GM23248 (cell line): ENCODE measurements around the gene PLEKHG3. TPM values are rescaled to one million over a fixed set of nuclear protein-coding genes. Genes with fewer than 3 reads are reported as not detected.

Experiments used
- DNase-seq: peaks from one replicate; pipeline ENCODE4 v3.0.0-alpha.2; 2015
- H2AFZ ChIP-seq: fragments of 200-600 bp; sonication (generic); 2 replicates; pipeline ENCODE4 v1.6.1; 2016; ENCODE audit warnings: antibody characterized with exemption
- H3F3A ChIP-seq: fragments of 200-600 bp; sonication (generic); 2 replicates; pipeline ENCODE4 v1.6.1; 2016; ENCODE audit warnings: mild to moderate bottlenecking, antibody characterized with exemption, mixed run types; ENCODE audit not compliant: insufficient read depth
- H3K27ac ChIP-seq: fragments of 200-600 bp; sonication (generic); 2 replicates; pipeline ENCODE4 v1.5.1; 2016; ENCODE audit warnings: mild to moderate bottlenecking
- H3K27me3 ChIP-seq: fragments of 200-600 bp; sonication (generic); replicated peaks from 2 replicates; pipeline ENCODE4 v1.6.1; 2016; ENCODE audit warnings: mild to moderate bottlenecking; ENCODE audit not compliant: insufficient read depth
- H3K36me3 ChIP-seq: fragments of 200-600 bp; sonication (generic); 2 replicates; pipeline ENCODE4 v1.6.1; 2016; ENCODE audit warnings: low read depth, mild to moderate bottlenecking
- H3K4me1 ChIP-seq: fragments of 200-600 bp; sonication (generic); 2 replicates; pipeline ENCODE4 v1.6.1; 2016; ENCODE audit warnings: mild to moderate bottlenecking; ENCODE audit not compliant: insufficient read depth
- H3K4me2 ChIP-seq: fragments of 200-600 bp; sonication (generic); one replicate; pipeline ENCODE4 v1.6.1; 2016; ENCODE audit warnings: mild to moderate bottlenecking; ENCODE audit not compliant: unreplicated experiment
- H3K4me3 ChIP-seq: fragments of 200-600 bp; sonication (generic); 2 replicates; pipeline ENCODE4 v1.5.1; 2016; ENCODE audit warnings: mild to moderate bottlenecking
- H3K79me2 ChIP-seq: fragments of 200-600 bp; sonication (generic); 2 replicates; pipeline ENCODE4 v1.6.1; 2016; ENCODE audit warnings: mild to moderate bottlenecking; ENCODE audit not compliant: insufficient read depth
- H3K9ac ChIP-seq: fragments of 200-600 bp; sonication (generic); 2 replicates; pipeline ENCODE4 v1.6.1; 2016; ENCODE audit warnings: mild to moderate bottlenecking
- H3K9me2 ChIP-seq: fragments of 200-600 bp; sonication (generic); 2 replicates; pipeline ENCODE4 v1.6.1; 2016; ENCODE audit warnings: mixed run types, mild to moderate bottlenecking, moderate library complexity; ENCODE audit not compliant: insufficient read depth
- H3K9me3 ChIP-seq: fragments of 200-600 bp; sonication (generic); one replicate; pipeline ENCODE4 v1.6.1; 2017; ENCODE audit warnings: low read depth
- H4K20me1 ChIP-seq: fragments of 200-600 bp; sonication (generic); 2 replicates; pipeline ENCODE4 v1.6.0; 2016; ENCODE audit not compliant: insufficient read depth
- EZH2 ChIP-seq: fragments of 200-600 bp; sonication (generic); IDR thresholded peaks from 2 replicates; pipeline ENCODE4 v1.6.1; 2018; ENCODE audit warnings: antibody characterized with exemption, mild to moderate bottlenecking; ENCODE audit not compliant: insufficient read depth, poor library complexity, severe bottlenecking
- EZH2phosphoT487 ChIP-seq: fragments of 200-600 bp; sonication (generic); IDR thresholded peaks from 2 replicates; pipeline ENCODE4 v1.6.1; 2018; ENCODE audit warnings: antibody characterized with exemption, moderate library complexity, mild to moderate bottlenecking, low read depth; ENCODE audit not compliant: insufficient read depth
- WGBS, 2 experiments: methylation state at CpG; one replicate each; pipeline ENCODE4 v1.1.6; 2015 to 2017; ENCODE audit warnings: low lambda C conversion rate in 2 of 2, low coverage in 1 of 2; ENCODE audit errors: missing lambda C conversion rate in 2 of 2; 5-methylcytosine and 5-hydroxymethylcytosine counted together
- in situ Hi-C: fragments of 300-500 bp; cut with MboI; formaldehyde crosslinking; loops from 2 replicates; pipeline ENCODE4 v1.15.0; 2020
- polyA plus RNA-seq: library from polyadenylated mRNA; unstranded; fragments of >200 nt; fragmentation: Nextera tagmentation; extraction: Ambion mirVana; gene quantifications from 2 replicates; pipeline ENCODE4 v1.2.1, GENCODE V29; 2016
- total RNA-seq: library from RNA; depleted of rRNA; stranded (reverse); fragments of >200 nt; shearing (Covaris generic); gene quantifications from 2 replicates; pipeline ENCODE4 v1.2.3, GENCODE V29; 2014

Gene PLEKHG3
- total and polyA plus RNA-seq, 2 experiments from 2014 or later = 2.1 to 6.9 TPM

- Histone ChIP-seq H3K4me3 (no peak overlapping the region), H3K27ac (no peak overlapping the region), H3K4me1 (no peaks in the 10 kb centered on the region), H3K9me3 (no peaks in the 10 kb centered on the region), H3K79me2 (no peaks in the 10 kb centered on the region), H2AFZ (no peak overlapping the region), H3K4me2 (no peak overlapping the region), H3K9ac (no peak overlapping the region), H3K9me2 (no peaks in the 10 kb centered on the region), H3K36me3 (no peaks in the 10 kb centered on the region), H4K20me1 (no peaks in the 10 kb centered on the region), H3K27me3 (peaks cover 35% of the 10 kb centered on the region), H3F3A (no peaks in the 10 kb centered on the region)
- in situ Hi-C loops = no loop called here
- no peak for DNase-seq
- WGBS, 2 experiments = 55 to 56% methylated on average over 7 of the region's 7 CpGs
- no peak for TF ChIP-seq EZH2
- no peak for TF ChIP-seq EZH2phosphoT487
These were observed 5.3 kb upstream of the PLEKHG3 start for GRCh38 chr14:64698903-64699302.

GRCh38 chr14:64700290-64700689 is 3.9 kb upstream of the PLEKHG3 start:
- in situ Hi-C loops = no loop called here
- Histone ChIP-seq H3K79me2 (no peaks in the 10 kb centered on the region), H3F3A (no peaks in the 10 kb centered on the region), H3K36me3 (no peaks in the 10 kb centered on the region), H3K27ac (no peak overlapping the region), H3K9ac (no peak overlapping the region), H4K20me1 (no peaks in the 10 kb centered on the region), H3K4me3 (no peak overlapping the region), H3K4me2 (no peak overlapping the region), H3K9me2 (no peaks in the 10 kb centered on the region), H2AFZ (no peak overlapping the region), H3K9me3 (no peaks in the 10 kb centered on the region), H3K27me3 (peaks cover 30% of the 10 kb centered on the region), H3K4me1 (no peaks in the 10 kb centered on the region)
- DNase-seq = no peak
- WGBS, 2 experiments = 87 to 88% methylated on average over 2 of the region's 2 CpGs
- TF ChIP-seq EZH2phosphoT487 (no peak), EZH2 (no peak)

GRCh38 chr14:64700894-64701293 is 3.3 kb upstream of the PLEKHG3 start:
- no peak for TF ChIP-seq EZH2phosphoT487
- no peak for TF ChIP-seq EZH2
- no peak overlapping the region for H2AFZ ChIP-seq
- no peaks in the 10 kb centered on the region for H4K20me1 ChIP-seq
- H3K9ac ChIP-seq = no peak overlapping the region
- 79 to 81% methylated on average over 4 of the region's 4 CpGs for WGBS, 2 experiments
- in situ Hi-C loops = no loop called here
- H3K4me2 ChIP-seq = no peak overlapping the region
- no peaks in the 10 kb centered on the region for H3F3A ChIP-seq
- H3K4me3 ChIP-seq = no peak overlapping the region
- no peaks in the 10 kb centered on the region for H3K9me3 ChIP-seq
- H3K27ac ChIP-seq = no peak overlapping the region
- no peaks in the 10 kb centered on the region for H3K79me2 ChIP-seq
- H3K27me3 ChIP-seq = peaks cover 25% of the 10 kb centered on the region
- no peaks in the 10 kb centered on the region for H3K4me1 ChIP-seq
- DNase-seq = no peak
- H3K36me3 ChIP-seq = no peaks in the 10 kb centered on the region
- H3K9me2 ChIP-seq = no peaks in the 10 kb centered on the region

- TF ChIP-seq EZH2 (no peak), EZH2phosphoT487 (no peak)
- Histone ChIP-seq H3K27me3 (peaks cover 25% of the 10 kb centered on the region), H3F3A (no peaks in the 10 kb centered on the region), H3K36me3 (no peaks in the 10 kb centered on the region), H3K9ac (no peak overlapping the region), H3K27ac (no peak overlapping the region), H3K4me1 (no peaks in the 10 kb centered on the region), H3K9me3 (no peaks in the 10 kb centered on the region), H4K20me1 (no peaks in the 10 kb centered on the region), H3K9me2 (no peaks in the 10 kb centered on the region), H3K4me2 (no peak overlapping the region), H3K79me2 (no peaks in the 10 kb centered on the region), H2AFZ (no peak overlapping the region), H3K4me3 (no peak overlapping the region)
- WGBS, 2 experiments = 18 to 29% methylated on average over 1 of the region's 1 CpG
- no peak for DNase-seq
- in situ Hi-C loops = no loop called here
These were observed 2.6 kb upstream of the PLEKHG3 start for GRCh38 chr14:64701660-64702059.

- WGBS, 2 experiments = 95% methylated on average over 25 of the region's 25 CpGs
- peaks cover 18% of the 10 kb centered on the region for H3K27me3 ChIP-seq
These were observed 1.5 kb upstream of the PLEKHG3 start for GRCh38 chr14:64702493-64703394.

More at GRCh38 chr14:64702493-64703394, 1.5 kb upstream of the PLEKHG3 start:
- Histone ChIP-seq H3K4me3 (no peak overlapping the region), H3K27ac (no peak overlapping the region), H3K36me3 (no peaks in the 10 kb centered on the region), H4K20me1 (no peaks in the 10 kb centered on the region), H3F3A (peaks cover 3% of the 10 kb centered on the region; the same call in 1 of the 2 replicates), H2AFZ (no peak overlapping the region), H3K9ac (no peak overlapping the region), H3K79me2 (no peaks in the 10 kb centered on the region), H3K9me2 (no peaks in the 10 kb centered on the region), H3K4me2 (no peak overlapping the region), H3K9me3 (no peaks in the 10 kb centered on the region), H3K4me1 (peaks cover 6% of the 10 kb centered on the region)
- in situ Hi-C loops = no loop called here
- DNase-seq = no peak
- TF ChIP-seq EZH2 = no peak
- TF ChIP-seq EZH2phosphoT487 = no peak
